Muscle layer of duodenum (tissue), 2 donors: Measurements from ENCODE around the gene NPFFR1.
"Not testable (repeated sequence)": the region's sequence is repeated elsewhere in the genome, so short reads cannot be mapped to it uniquely, and the experiment has no call there.

Source experiments
- H3K27ac ChIP-seq: one replicate; pipeline ENCODE4 v1.7.0; 2013; ENCODE audit warnings: mild to moderate bottlenecking, low read length
- H3K27me3 ChIP-seq: one replicate; pipeline ENCODE4 v1.7.0; 2013; ENCODE audit warnings: low read depth, mild to moderate bottlenecking, control low read depth, low read length
- H3K36me3 ChIP-seq, 2 donors: one replicate each; pipeline ENCODE4 v1.7.0; 2013; ENCODE audit warnings: low read length in 2 of 2, control low read depth in 1 of 2, mild to moderate bottlenecking in 1 of 2; ENCODE audit not compliant: insufficient read depth in 2 of 2, control insufficient read depth in 1 of 2
- H3K4me1 ChIP-seq, 2 donors: one replicate each; pipeline ENCODE4 v1.7.0; 2013; ENCODE audit warnings: low read length in 2 of 2, mild to moderate bottlenecking in 2 of 2, control low read depth in 1 of 2, moderate library complexity in 1 of 2; ENCODE audit not compliant: insufficient read depth in 2 of 2, control insufficient read depth in 1 of 2
- H3K4me3 ChIP-seq, 2 donors: one replicate each; pipeline ENCODE4 v1.7.0; 2013; ENCODE audit warnings: low read length in 2 of 2, low read depth in 1 of 2, mild to moderate bottlenecking in 1 of 2
- H3K9me3 ChIP-seq, 2 donors: one replicate each; pipeline ENCODE4 v1.7.0; 2013; ENCODE audit warnings: low read length in 2 of 2, control low read depth in 1 of 2, mild to moderate bottlenecking in 1 of 2; ENCODE audit not compliant: control insufficient read depth in 1 of 2
- donor health status: healthy.

The NPFFR1 gene

GRCh38 chr10:70232859-70233108 lies 51.0 kb downstream of the NPFFR1 start:
- Histone ChIP-seq H3K27ac (peak overlapping the region; percentile 90), H3K4me1 (peaks cover 9 to 11% of the 10 kb centered on the region in 2 donors), H3K9me3 (no peaks in the 10 kb centered on the region)

GRCh38 chr10:70232155-70232858 lies 51.5 kb downstream of the NPFFR1 start:
- H3K36me3 ChIP-seq = peaks cover 0 to 9% of the 10 kb centered on the region in 2 donors
- peak overlapping the region; percentile 92 to 97 for H3K4me3 ChIP-seq
- H3K9me3 ChIP-seq = no peaks in the 10 kb centered on the region
- H3K27me3 ChIP-seq = no peaks in the 10 kb centered on the region
- H3K27ac ChIP-seq = peak overlapping the region; percentile 90
- H3K4me1 ChIP-seq = peaks cover 11% of the 10 kb centered on the region in 2 donors

More at GRCh38 chr10:70232859-70233108, 51.0 kb downstream of the NPFFR1 start:
- Histone ChIP-seq H3K36me3 (peaks cover 0 to 9% of the 10 kb centered on the region in 2 donors), H3K4me3 (peak overlapping the region; percentile 92 to 97), H3K27me3 (no peaks in the 10 kb centered on the region)

DNA sequence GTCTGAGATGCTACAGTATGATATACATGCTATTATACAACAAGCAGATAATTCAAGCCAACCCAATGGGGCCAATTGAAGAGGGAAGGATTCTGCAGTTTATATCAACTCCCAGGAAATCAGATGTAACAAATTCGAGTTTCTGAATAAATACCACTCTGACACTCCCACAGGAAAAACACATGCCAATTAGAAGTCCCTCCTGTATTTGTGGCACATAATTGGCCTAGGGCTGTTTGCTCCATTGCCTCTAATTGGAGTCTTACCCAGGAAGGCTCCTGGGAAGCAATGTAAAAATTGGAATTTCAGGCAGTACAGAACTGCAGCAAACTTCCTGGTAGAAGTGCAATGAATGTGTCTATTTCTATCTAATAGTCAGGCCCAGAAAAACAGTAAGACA lies 55.3 kb downstream of the NPFFR1 start:
- Histone ChIP-seq H3K27ac (peak overlapping the region; percentile 66), H3K27me3 (no peaks in the 10 kb centered on the region), H3K36me3 (peaks cover 0 to 9% of the 10 kb centered on the region in 2 donors), H3K4me3 (no peak overlapping the region), H3K4me1 (peaks cover 11% of the 10 kb centered on the region in 2 donors), H3K9me3 (no peaks in the 10 kb centered on the region)

GRCh38 chr10:70227548-70228320 lies 56.1 kb downstream of the NPFFR1 start:
- Histone ChIP-seq H3K27me3 (no peaks in the 10 kb centered on the region), H3K4me3 (no peak overlapping the region), H3K4me1 (peaks cover 11% of the 10 kb centered on the region in 2 donors), H3K9me3 (no peaks in the 10 kb centered on the region), H3K27ac (peak overlapping the region; percentile 66), H3K36me3 (peaks cover 0 to 9% of the 10 kb centered on the region in 2 donors)

DNA sequence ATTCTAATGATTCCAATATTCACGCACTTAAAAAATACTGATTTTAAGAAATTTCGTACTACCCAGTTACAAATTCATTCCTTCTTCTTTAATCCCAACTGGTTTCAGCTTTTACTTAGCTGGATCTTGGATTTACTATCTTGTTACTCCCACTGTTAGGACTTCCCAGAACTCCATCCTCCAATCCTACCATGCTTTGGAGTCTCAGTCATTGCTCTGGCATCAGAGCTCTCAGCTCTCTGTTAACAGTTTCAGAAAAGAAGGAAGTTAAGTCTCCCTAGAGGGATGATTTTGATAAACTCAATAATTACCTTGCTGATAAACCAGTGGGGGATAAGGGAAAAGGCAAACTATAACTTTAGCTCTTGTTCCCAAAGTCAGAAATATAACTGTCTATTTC lies 60.1 kb downstream of the NPFFR1 start:
- no peak overlapping the region for H3K4me3 ChIP-seq
- H3K4me1 ChIP-seq = peaks cover 17 to 19% of the 10 kb centered on the region in 2 donors
- H3K27me3 ChIP-seq = no peaks in the 10 kb centered on the region
- H3K9me3 ChIP-seq = no peaks in the 10 kb centered on the region
- H3K27ac ChIP-seq = no peak overlapping the region
- H3K36me3 ChIP-seq = peaks cover 0 to 3% of the 10 kb centered on the region in 2 donors

- H3K27ac ChIP-seq = not testable (repeated sequence)
- H3K4me1 ChIP-seq = peaks cover 9 to 17% of the 10 kb centered on the region in 2 donors
Observed at GRCh38 chr10:70222811-70223447, 60.9 kb downstream of the NPFFR1 start.

GRCh38 chr10:70222340-70222794 lies 61.4 kb downstream of the NPFFR1 start:
- Histone ChIP-seq H3K36me3 (no peaks in the 10 kb centered on the region), H3K4me3 (no peak overlapping the region), H3K27me3 (no peaks in the 10 kb centered on the region), H3K4me1 (peaks cover 7 to 14% of the 10 kb centered on the region in 2 donors), H3K9me3 (no peaks in the 10 kb centered on the region), H3K27ac (no peak overlapping the region)

More at GRCh38 chr10:70222811-70223447, 60.9 kb downstream of the NPFFR1 start:
- H3K4me3 ChIP-seq, H3K27me3 ChIP-seq, H3K9me3 ChIP-seq, H3K36me3 ChIP-seq: not testable (repeated sequence)

GRCh38 chr10:70221030-70221429 lies 62.8 kb downstream of the NPFFR1 start:
- H3K4me1 ChIP-seq = peaks cover 7 to 14% of the 10 kb centered on the region in 2 donors
- H3K36me3 ChIP-seq = peaks cover 0 to 3% of the 10 kb centered on the region in 2 donors
- H3K9me3 ChIP-seq = no peaks in the 10 kb centered on the region
- H3K27ac ChIP-seq = peak overlapping the region; percentile 12
- H3K27me3 ChIP-seq = no peaks in the 10 kb centered on the region
- peak overlapping the region in 1 of 2 donors; percentile 2 for H3K4me3 ChIP-seq

GRCh38 chr10:70212879-70213278 lies 70.9 kb downstream of the NPFFR1 start:
- Histone ChIP-seq H3K27me3 (no peaks in the 10 kb centered on the region), H3K9me3 (no peaks in the 10 kb centered on the region), H3K36me3 (peaks cover 46 to 52% of the 10 kb centered on the region in 2 donors), H3K4me1 (no peaks in the 10 kb centered on the region), H3K4me3 (no peak overlapping the region), H3K27ac (no peak overlapping the region)

DNA sequence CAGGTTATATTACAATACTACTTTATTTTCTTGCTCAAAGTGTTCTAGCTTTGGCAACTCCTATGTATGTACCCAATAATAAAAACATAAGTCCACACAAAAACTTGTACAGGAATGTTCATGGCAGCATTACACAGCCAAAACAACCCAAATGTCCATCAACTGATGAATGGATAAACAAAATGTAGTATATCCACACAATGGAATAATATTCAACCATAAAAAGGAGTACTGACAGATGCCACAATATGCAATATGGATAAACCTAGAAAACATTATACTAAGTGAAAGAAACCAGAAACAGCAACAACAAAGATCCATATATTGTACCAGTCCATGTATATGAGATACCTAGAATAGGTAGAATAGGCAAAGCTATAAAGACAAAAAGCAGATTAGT lies 71.5 kb downstream of the NPFFR1 start:
- peaks cover 48 to 54% of the 10 kb centered on the region in 2 donors for H3K36me3 ChIP-seq
- no peak overlapping the region for H3K4me3 ChIP-seq
- H3K27me3 ChIP-seq = no peaks in the 10 kb centered on the region
- H3K9me3 ChIP-seq = no peaks in the 10 kb centered on the region
- H3K27ac ChIP-seq = no peak overlapping the region
- H3K4me1 ChIP-seq = no peaks in the 10 kb centered on the region

GRCh38 chr10:70206762-70207161 lies 77.0 kb downstream of the NPFFR1 start:
- Histone ChIP-seq H3K36me3 (peaks cover 34 to 54% of the 10 kb centered on the region in 2 donors), H3K4me1 (no peaks in the 10 kb centered on the region), H3K9me3 (no peaks in the 10 kb centered on the region), H3K4me3 (no peak overlapping the region), H3K27me3 (no peaks in the 10 kb centered on the region), H3K27ac (no peak overlapping the region)
